ENCODE data around the gene CHSY1.

Gene CHSY1

GRCh38 chr15:101175401-101175800, 76.4 kb downstream of the CHSY1 start:
- no peak for TF ChIP-seq ZNF274 (IDR thresholded peaks at IDR 0.05; ENCODE audit: low read depth, low read length)
- H3K4me3 ChIP-seq (ENCODE audit: low read length), result no peak overlapping the region

GRCh38 chr15:101174152-101174920, 77.5 kb downstream of the CHSY1 start:
- no peak for TF ChIP-seq ZNF274 (IDR thresholded peaks at IDR 0.05; ENCODE audit: low read depth, low read length)
- H3K4me3 ChIP-seq (ENCODE audit: low read length), result no peak overlapping the region

- no peak overlapping the region for H3K4me3 ChIP-seq (ENCODE audit: low read length)
- no peak for TF ChIP-seq ZNF274 (IDR thresholded peaks at IDR 0.05; ENCODE audit: low read depth, low read length)
Measured at GRCh38 chr15:101173233-101174119, 78.4 kb downstream of the CHSY1 start.

GRCh38 chr15:101172501-101173071, 79.3 kb downstream of the CHSY1 start:
- no peak overlapping the region for H3K4me3 ChIP-seq (ENCODE audit: low read length)

GRCh38 chr15:101171954-101172353, 79.9 kb downstream of the CHSY1 start:
- no peak overlapping the region for H3K4me3 ChIP-seq (ENCODE audit: low read length)
- no peak for TF ChIP-seq ZNF274 (IDR thresholded peaks at IDR 0.05; ENCODE audit: low read depth, low read length)

More at GRCh38 chr15:101172501-101173071, 79.3 kb downstream of the CHSY1 start:
- TF ChIP-seq ZNF274 (IDR thresholded peaks at IDR 0.05; ENCODE audit: low read depth, low read length), result no peak

DNA sequence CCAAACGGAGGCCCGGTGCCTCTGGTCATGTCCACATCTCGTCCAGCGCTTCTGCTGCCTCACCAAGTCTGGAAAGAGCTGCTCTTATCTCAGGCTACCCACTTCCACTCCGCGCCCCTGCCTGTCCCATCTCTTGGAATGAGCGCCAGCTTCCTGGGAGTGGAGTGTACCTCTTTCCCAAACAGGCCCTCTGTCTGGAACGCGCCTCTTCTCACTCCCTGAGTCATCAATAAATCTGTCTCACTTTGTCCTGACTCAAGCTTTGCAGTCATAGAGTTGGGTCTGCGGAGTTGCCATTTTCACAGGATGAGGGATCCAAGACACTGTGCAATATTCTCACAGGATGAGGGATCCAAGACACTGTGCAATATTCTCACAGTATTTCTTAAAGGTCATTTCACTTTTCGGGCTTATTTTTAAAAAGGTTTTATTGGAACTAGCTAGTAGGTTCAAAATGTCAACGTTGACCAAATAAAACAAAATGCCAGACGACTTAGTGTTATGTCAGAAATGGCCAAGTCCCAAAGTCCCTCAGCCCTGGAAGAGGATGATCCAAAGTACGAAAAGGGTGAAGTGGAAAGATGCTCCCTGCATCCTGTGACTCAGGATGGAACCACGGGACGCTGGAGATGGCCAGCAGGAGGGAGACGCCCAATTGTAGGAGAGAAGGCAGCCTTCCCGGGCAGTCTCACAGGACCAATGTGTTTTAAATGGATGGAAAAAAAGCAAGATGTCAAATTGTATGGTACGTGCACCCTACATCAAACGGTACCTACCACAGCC, 81.1 kb downstream of the CHSY1 start:
- no peak for TF ChIP-seq ZNF274 (IDR thresholded peaks at IDR 0.05; ENCODE audit: low read depth, low read length)
- no peak overlapping the region for H3K4me3 ChIP-seq (ENCODE audit: low read length)

DNA sequence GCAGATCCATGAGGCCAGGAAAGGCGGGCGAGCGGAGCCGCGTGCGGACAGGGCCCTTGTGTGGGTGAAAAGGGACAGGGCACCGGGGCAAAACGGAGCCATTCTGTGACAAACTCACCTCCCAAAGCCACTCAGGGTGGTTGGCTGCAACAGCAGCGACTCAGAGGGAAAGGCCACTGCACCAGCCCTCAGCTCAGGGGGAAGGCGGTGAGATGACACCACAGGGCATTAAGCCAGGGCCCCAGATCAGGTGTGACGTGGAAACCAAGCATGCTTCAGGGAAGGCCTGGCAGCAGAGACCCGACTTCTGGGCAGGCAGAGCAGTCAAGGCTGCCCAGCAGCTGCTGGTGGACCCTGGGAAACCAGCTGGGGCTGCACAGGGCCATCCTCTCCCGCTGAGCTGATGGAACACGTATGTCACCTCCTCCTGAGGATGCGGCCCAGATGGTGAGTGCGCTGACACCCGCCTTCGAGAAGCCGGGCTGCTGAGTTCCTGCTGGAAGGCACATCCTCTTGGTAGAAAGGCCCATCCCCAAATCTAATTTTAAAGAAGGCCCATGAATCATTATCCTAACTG, 82.3 kb downstream of the CHSY1 start:
- H3K4me3 ChIP-seq (ENCODE audit: low read length), result no peak overlapping the region
- TF ChIP-seq ZNF274 (IDR thresholded peaks at IDR 0.05; ENCODE audit: low read depth, low read length), result no peak

GRCh38 chr15:101168898-101169494, 82.9 kb downstream of the CHSY1 start:
- TF ChIP-seq ZNF274 (IDR thresholded peaks at IDR 0.05; ENCODE audit: low read depth, low read length), result no peak
- no peak overlapping the region for H3K4me3 ChIP-seq (ENCODE audit: low read length)

- H3K4me3 ChIP-seq (ENCODE audit: low read length), result no peak overlapping the region
Measured at GRCh38 chr15:101168463-101168824, 83.4 kb downstream of the CHSY1 start.

GRCh38 chr15:101167753-101168462, 83.9 kb downstream of the CHSY1 start:
- H3K4me3 ChIP-seq (ENCODE audit: low read length), result no peak overlapping the region

More at GRCh38 chr15:101168463-101168824, 83.4 kb downstream of the CHSY1 start:
- no peak for TF ChIP-seq ZNF274 (IDR thresholded peaks at IDR 0.05; ENCODE audit: low read depth, low read length)

DNA sequence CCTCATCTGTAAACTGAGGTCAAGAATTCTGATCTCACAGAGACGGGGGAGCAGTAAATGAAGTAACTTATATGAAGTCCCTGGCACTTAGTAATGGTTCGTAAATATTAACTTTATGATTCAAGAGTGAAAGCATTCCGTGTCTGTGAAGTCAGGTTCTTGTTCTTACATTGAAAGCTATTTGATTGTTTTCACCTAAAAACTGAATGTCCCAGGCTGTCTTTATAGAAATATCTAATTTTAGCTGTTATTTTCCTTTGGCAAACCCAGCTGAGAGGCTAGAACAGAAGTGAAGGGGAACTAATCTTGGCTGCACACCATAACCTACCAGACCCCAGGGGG, 84.5 kb downstream of the CHSY1 start:
- H3K4me3 ChIP-seq (ENCODE audit: low read length), result no peak overlapping the region
- no peak for TF ChIP-seq ZNF274 (IDR thresholded peaks at IDR 0.05; ENCODE audit: low read depth, low read length)

More at GRCh38 chr15:101167753-101168462, 83.9 kb downstream of the CHSY1 start:
- TF ChIP-seq ZNF274 (IDR thresholded peaks at IDR 0.05; ENCODE audit: low read depth, low read length), result no peak

DNA sequence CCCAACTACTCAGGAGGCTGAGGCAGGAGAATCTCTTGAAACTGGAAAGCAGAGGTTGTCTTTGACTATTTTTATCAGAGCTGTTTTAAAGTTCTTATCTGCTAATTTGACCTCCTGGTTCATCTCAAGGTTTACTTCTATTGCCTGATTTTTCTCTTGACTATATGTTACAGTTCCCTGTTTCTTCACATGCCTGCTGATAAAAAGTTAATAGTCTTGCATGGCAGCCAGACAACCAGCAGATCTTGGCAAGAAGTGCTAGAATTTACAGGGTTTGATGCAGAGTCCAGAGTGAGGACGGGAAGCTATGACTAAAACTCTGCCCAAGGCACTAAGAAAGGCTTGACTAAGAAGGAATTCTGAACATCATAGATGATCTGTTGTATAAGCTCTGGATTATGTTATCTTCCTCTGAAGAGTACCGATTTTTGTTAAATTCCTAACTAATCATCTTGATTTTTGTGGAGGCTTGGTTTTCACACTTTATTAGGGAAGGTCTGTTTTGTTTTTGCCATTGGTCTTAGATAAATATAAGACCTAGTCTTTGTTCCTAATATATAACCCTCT, 85.9 kb downstream of the CHSY1 start:
- H3K4me3 ChIP-seq (ENCODE audit: low read length), result no peak overlapping the region
- TF ChIP-seq ZNF274 (IDR thresholded peaks at IDR 0.05; ENCODE audit: low read depth, low read length), result no peak
